Measurements from ENCODE around the gene FDXACB1.

Gene FDXACB1

GRCh38 chr11:111851636-111852035 is 27.3 kb downstream of the FDXACB1 start:
- Histone ChIP-seq H3K9me3 (ENCODE audit: control insufficient read depth, low read length) (no peaks in the 10 kb centered on the region), H3K36me3 (ENCODE audit: control insufficient read depth, insufficient read depth, low read length) (no peaks in the 10 kb centered on the region), H3K4me3 (ENCODE audit: low read length) (no peak overlapping the region), H3K9ac (ENCODE audit: low read length) (no peak overlapping the region), H3K27me3 (ENCODE audit: control insufficient read depth, insufficient read depth, low read length) (no peaks in the 10 kb centered on the region), H3K4me1 (ENCODE audit: control insufficient read depth, insufficient read depth, low read length) (no peaks in the 10 kb centered on the region)

DNA sequence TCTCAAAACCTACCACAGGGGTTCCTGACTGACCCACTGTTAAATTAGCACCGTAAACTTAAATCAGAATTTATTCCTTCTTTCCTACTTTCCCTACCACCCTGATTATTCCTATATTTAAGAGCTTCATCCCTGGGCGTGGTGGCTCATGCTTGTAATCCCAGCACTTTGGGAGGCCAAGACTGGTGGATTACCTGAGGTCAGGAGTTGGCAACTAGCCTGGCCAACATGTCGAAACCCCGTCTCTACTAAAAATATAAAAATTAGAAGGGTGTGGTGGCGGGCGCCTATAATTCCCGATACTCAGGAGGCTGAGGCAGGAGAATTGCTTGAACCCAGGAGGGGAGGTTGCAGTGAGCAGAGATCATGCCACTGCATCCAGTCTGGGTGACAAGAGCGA is 27.9 kb downstream of the FDXACB1 start:
- Histone ChIP-seq H3K9ac (ENCODE audit: low read length) (no peak overlapping the region), H3K4me1 (ENCODE audit: control insufficient read depth, insufficient read depth, low read length) (no peaks in the 10 kb centered on the region), H3K36me3 (ENCODE audit: control insufficient read depth, insufficient read depth, low read length) (no peaks in the 10 kb centered on the region), H3K9me3 (ENCODE audit: control insufficient read depth, low read length) (no peaks in the 10 kb centered on the region), H3K4me3 (ENCODE audit: low read length) (no peak overlapping the region), H3K27me3 (ENCODE audit: control insufficient read depth, insufficient read depth, low read length) (no peaks in the 10 kb centered on the region)

GRCh38 chr11:111849631-111850030 is 29.3 kb downstream of the FDXACB1 start:
- Histone ChIP-seq H3K9ac (ENCODE audit: low read length) (no peak overlapping the region), H3K4me1 (ENCODE audit: control insufficient read depth, insufficient read depth, low read length) (no peaks in the 10 kb centered on the region), H3K36me3 (ENCODE audit: control insufficient read depth, insufficient read depth, low read length) (no peaks in the 10 kb centered on the region), H3K27me3 (ENCODE audit: control insufficient read depth, insufficient read depth, low read length) (no peaks in the 10 kb centered on the region), H3K9me3 (ENCODE audit: control insufficient read depth, low read length) (no peaks in the 10 kb centered on the region), H3K4me3 (ENCODE audit: low read length) (no peak overlapping the region)

- Histone ChIP-seq H3K4me3 (ENCODE audit: low read length) (no peak overlapping the region), H3K9me3 (ENCODE audit: control insufficient read depth, low read length) (no peaks in the 10 kb centered on the region), H3K27me3 (ENCODE audit: control insufficient read depth, insufficient read depth, low read length) (no peaks in the 10 kb centered on the region), H3K4me1 (ENCODE audit: control insufficient read depth, insufficient read depth, low read length) (no peaks in the 10 kb centered on the region), H3K36me3 (ENCODE audit: control insufficient read depth, insufficient read depth, low read length) (no peaks in the 10 kb centered on the region), H3K9ac (ENCODE audit: low read length) (no peak overlapping the region)
Measured at GRCh38 chr11:111846636-111847035, 32.3 kb downstream of the FDXACB1 start.

- no peak overlapping the region for H3K9ac ChIP-seq (ENCODE audit: low read length)
- no peaks in the 10 kb centered on the region for H3K9me3 ChIP-seq (ENCODE audit: control insufficient read depth, low read length)
- H3K27me3 ChIP-seq (ENCODE audit: control insufficient read depth, insufficient read depth, low read length): no peaks in the 10 kb centered on the region
- H3K36me3 ChIP-seq (ENCODE audit: control insufficient read depth, insufficient read depth, low read length): no peaks in the 10 kb centered on the region
- H3K4me1 ChIP-seq (ENCODE audit: control insufficient read depth, insufficient read depth, low read length): peaks cover 4% of the 10 kb centered on the region
- no peak overlapping the region for H3K4me3 ChIP-seq (ENCODE audit: low read length)
Measured at GRCh38 chr11:111846063-111846462, 32.9 kb downstream of the FDXACB1 start.

DNA sequence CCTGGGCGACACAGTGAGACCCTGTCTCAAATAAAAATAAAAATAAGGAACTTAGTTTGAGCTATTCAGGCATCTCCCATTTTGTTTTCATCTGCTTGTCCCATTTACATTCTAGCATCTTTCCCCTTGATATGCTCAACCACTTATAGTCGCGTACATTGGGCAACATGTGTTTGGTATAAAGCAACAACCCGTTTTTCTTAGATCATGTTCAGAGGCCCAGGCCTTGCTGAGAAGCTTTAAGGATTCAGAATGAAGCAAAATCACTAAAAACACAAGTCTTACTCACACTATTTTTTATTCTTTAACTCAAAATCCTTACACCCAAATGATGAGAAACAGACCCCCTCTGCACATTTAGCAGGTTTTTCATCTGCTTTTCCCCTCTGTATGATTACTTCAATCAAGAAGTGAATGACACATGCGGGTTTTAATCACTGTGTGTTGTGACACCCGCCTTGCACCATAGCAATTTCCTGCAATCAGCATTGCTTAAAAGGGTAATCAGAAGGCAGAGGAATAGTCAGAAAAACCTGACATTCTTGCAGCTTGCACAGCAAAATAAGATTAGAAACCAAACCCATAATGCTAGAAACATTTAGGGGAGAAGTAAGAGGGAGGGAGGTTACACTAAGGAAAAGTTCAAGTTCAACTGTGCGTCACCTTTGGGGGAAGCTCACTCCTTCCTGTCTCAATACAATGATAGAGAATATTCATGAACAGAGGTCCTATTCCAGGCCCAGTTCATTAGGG is 33.5 kb downstream of the FDXACB1 start:
- H3K9ac ChIP-seq (ENCODE audit: low read length): no peak overlapping the region
- H3K4me3 ChIP-seq (ENCODE audit: low read length): no peak overlapping the region
- H3K27me3 ChIP-seq (ENCODE audit: control insufficient read depth, insufficient read depth, low read length): no peaks in the 10 kb centered on the region
- peaks cover 4% of the 10 kb centered on the region for H3K4me1 ChIP-seq (ENCODE audit: control insufficient read depth, insufficient read depth, low read length)
- H3K9me3 ChIP-seq (ENCODE audit: control insufficient read depth, low read length): no peaks in the 10 kb centered on the region
- no peaks in the 10 kb centered on the region for H3K36me3 ChIP-seq (ENCODE audit: control insufficient read depth, insufficient read depth, low read length)

DNA sequence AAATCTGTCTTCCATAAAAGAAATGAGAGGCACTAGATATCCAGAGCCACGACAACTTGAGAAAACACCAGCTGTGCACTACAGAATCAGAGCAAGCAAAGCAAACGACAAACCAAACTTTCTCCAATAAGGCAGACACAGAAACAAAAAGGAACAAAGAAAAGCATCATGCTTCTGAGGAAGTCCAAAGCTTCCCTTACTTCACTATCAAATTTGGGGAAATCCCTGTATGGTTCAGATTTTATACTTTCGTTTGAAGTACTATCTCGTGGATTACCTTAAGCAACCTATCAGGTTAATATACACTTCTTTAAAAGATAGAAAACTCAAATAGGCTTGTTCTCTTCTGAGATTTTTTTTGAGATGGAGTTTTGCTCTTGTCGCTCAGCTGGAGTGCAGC is 35.3 kb downstream of the FDXACB1 start:
- Histone ChIP-seq H3K9me3 (ENCODE audit: control insufficient read depth, low read length) (no peaks in the 10 kb centered on the region), H3K36me3 (ENCODE audit: control insufficient read depth, insufficient read depth, low read length) (no peaks in the 10 kb centered on the region)

GRCh38 chr11:111841370-111842053 is 37.5 kb downstream of the FDXACB1 start:
- H3K27me3 ChIP-seq (ENCODE audit: control insufficient read depth, insufficient read depth, low read length): no peaks in the 10 kb centered on the region
- H3K4me1 ChIP-seq (ENCODE audit: control insufficient read depth, insufficient read depth, low read length): peaks cover 4% of the 10 kb centered on the region
- no peak overlapping the region for H3K9ac ChIP-seq (ENCODE audit: low read length)
- no peak overlapping the region for H3K4me3 ChIP-seq (ENCODE audit: low read length)
- no peaks in the 10 kb centered on the region for H3K36me3 ChIP-seq (ENCODE audit: control insufficient read depth, insufficient read depth, low read length)
- H3K9me3 ChIP-seq (ENCODE audit: control insufficient read depth, low read length): no peaks in the 10 kb centered on the region

More for the DNA sequence above, 35.3 kb downstream of the FDXACB1 start:
- Histone ChIP-seq H3K4me3 (ENCODE audit: low read length) (no peak overlapping the region), H3K27me3 (ENCODE audit: control insufficient read depth, insufficient read depth, low read length) (no peaks in the 10 kb centered on the region), H3K4me1 (ENCODE audit: control insufficient read depth, insufficient read depth, low read length) (peaks cover 4% of the 10 kb centered on the region), H3K9ac (ENCODE audit: low read length) (no peak overlapping the region)

- no peaks in the 10 kb centered on the region for H3K9me3 ChIP-seq (ENCODE audit: control insufficient read depth, low read length)
- no peaks in the 10 kb centered on the region for H3K36me3 ChIP-seq (ENCODE audit: control insufficient read depth, insufficient read depth, low read length)
- peaks cover 4% of the 10 kb centered on the region for H3K4me1 ChIP-seq (ENCODE audit: control insufficient read depth, insufficient read depth, low read length)
- no peak overlapping the region for H3K9ac ChIP-seq (ENCODE audit: low read length)
- H3K4me3 ChIP-seq (ENCODE audit: low read length): no peak overlapping the region
- no peaks in the 10 kb centered on the region for H3K27me3 ChIP-seq (ENCODE audit: control insufficient read depth, insufficient read depth, low read length)
Measured at GRCh38 chr11:111840143-111840542, 38.8 kb downstream of the FDXACB1 start.

- Histone ChIP-seq H3K9me3 (ENCODE audit: control insufficient read depth, low read length) (no peaks in the 10 kb centered on the region), H3K4me1 (ENCODE audit: control insufficient read depth, insufficient read depth, low read length) (peaks cover 4% of the 10 kb centered on the region), H3K27me3 (ENCODE audit: control insufficient read depth, insufficient read depth, low read length) (no peaks in the 10 kb centered on the region), H3K4me3 (ENCODE audit: low read length) (no peak overlapping the region), H3K9ac (ENCODE audit: low read length) (no peak overlapping the region), H3K36me3 (ENCODE audit: control insufficient read depth, insufficient read depth, low read length) (no peaks in the 10 kb centered on the region)
Measured at GRCh38 chr11:111838054-111838453, 40.9 kb downstream of the FDXACB1 start.

DNA sequence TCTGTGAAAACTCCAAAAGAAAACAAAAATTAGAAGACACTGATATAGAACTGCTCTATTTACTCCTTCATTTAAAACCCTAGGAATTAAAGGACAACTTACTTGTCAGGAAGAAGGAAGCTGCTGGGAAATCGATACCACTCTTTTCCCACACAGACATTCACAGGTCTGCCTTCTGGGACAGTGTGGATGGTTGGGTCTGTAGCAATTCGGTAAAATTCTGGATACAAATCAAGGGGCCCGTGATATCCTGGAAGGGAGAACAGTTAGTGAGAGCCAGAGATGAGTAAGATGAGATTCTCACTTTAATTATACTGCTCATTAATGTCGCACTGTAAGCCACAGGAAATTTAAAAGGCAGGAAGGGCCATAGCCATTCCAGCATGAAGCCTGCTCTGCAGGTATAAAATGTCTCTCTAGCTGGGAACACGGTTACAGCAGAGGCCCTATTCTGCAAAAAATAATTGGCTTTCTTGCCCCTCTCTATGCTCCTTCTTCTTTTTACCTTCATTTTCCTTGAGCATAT is 41.5 kb downstream of the FDXACB1 start:
- no peak overlapping the region for H3K4me3 ChIP-seq (ENCODE audit: low read length)
- no peaks in the 10 kb centered on the region for H3K27me3 ChIP-seq (ENCODE audit: control insufficient read depth, insufficient read depth, low read length)
- peaks cover 4% of the 10 kb centered on the region for H3K4me1 ChIP-seq (ENCODE audit: control insufficient read depth, insufficient read depth, low read length)
- no peaks in the 10 kb centered on the region for H3K9me3 ChIP-seq (ENCODE audit: control insufficient read depth, low read length)
- H3K36me3 ChIP-seq (ENCODE audit: control insufficient read depth, insufficient read depth, low read length): no peaks in the 10 kb centered on the region
- no peak overlapping the region for H3K9ac ChIP-seq (ENCODE audit: low read length)

DNA sequence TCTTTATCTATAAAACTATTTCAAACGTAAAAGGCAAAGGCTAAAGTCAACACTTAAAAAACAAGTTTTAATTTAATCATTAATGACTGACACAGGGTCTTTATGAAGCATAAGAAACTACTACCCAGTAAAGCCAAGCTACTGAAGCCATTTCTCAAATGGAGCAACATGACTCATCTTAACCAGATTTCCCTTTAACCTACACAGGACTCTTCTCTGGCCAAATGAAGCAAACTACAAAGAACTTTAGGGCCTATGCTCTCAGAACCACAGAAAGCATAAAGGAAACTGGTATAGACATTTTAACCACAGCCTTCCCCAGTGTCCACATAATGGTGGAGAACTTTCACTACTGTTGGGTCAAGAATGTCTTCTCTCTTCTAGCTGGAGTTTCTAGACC is 42.2 kb downstream of the FDXACB1 start:
- H3K9ac ChIP-seq (ENCODE audit: low read length): no peak overlapping the region
- peaks cover 4% of the 10 kb centered on the region for H3K4me1 ChIP-seq (ENCODE audit: control insufficient read depth, insufficient read depth, low read length)
- H3K27me3 ChIP-seq (ENCODE audit: control insufficient read depth, insufficient read depth, low read length): no peaks in the 10 kb centered on the region
- no peak overlapping the region for H3K4me3 ChIP-seq (ENCODE audit: low read length)
- no peaks in the 10 kb centered on the region for H3K36me3 ChIP-seq (ENCODE audit: control insufficient read depth, insufficient read depth, low read length)
- H3K9me3 ChIP-seq (ENCODE audit: control insufficient read depth, low read length): no peaks in the 10 kb centered on the region
